Right atrium auricular region (tissue), 2 donors: ENCODE data around the gene SPEM3. TPM values are rescaled to one million over a fixed set of nuclear protein-coding genes. Genes with fewer than 3 reads are reported as not detected.

ENCODE experiments used
- DNase-seq: peaks from one replicate; pipeline ENCODE4 v3.0.0-alpha.2; 2019; ENCODE audit warnings: low spot score
- H3K27ac ChIP-seq, 2 donors: fragments of 200-600 bp; sonication (generic); 1 replicate in 1 of 2; 2 replicates in 1 of 2; pipeline ENCODE4 v1.5.1; 2016 to 2019
- H3K27me3 ChIP-seq, 2 donors: fragments of 200-600 bp; sonication (generic); one replicate each; pipeline versions ENCODE4 v1.5.1 to v1.6.0; 2017 to 2019
- H3K36me3 ChIP-seq: fragments of 200-600 bp; sonication (generic); one replicate; pipeline ENCODE4 v1.5.1; 2016
- H3K4me1 ChIP-seq, 2 donors: fragments of 200-600 bp; sonication (generic); one replicate each; pipeline versions ENCODE4 v1.5.1 to v1.6.0; 2017 to 2019
- H3K4me3 ChIP-seq, 2 donors: fragments of 200-600 bp; sonication (generic); 1 replicate in 1 of 2; 2 replicates in 1 of 2; pipeline ENCODE4 v1.5.1; 2017 to 2019; ENCODE audit warnings: mild to moderate bottlenecking in 1 of 2, moderate library complexity in 1 of 2
- H3K9me3 ChIP-seq, 2 donors: fragments of 200-600 bp; sonication (generic); one replicate each; pipeline ENCODE4 v1.5.1; 2019
- total RNA-seq, 2 donors: library from RNA; depleted of rRNA; stranded (reverse); fragments of >200 nt; gene quantifications; one replicate each; pipeline ENCODE4 v1.1.0, GENCODE V29; 2016
- TF ChIP-seq, protein P1 (sequence below), 2 donors: fragments of 200-600 bp; sonication (generic); IDR thresholded peaks; one replicate each; pipeline ENCODE4 v1.5.1; 2019; ENCODE audit warnings: antibody characterized with exemption in 2 of 2

SPEM3 gene
- total RNA-seq, 2 donors from 2014 or later: not detected

DNA sequence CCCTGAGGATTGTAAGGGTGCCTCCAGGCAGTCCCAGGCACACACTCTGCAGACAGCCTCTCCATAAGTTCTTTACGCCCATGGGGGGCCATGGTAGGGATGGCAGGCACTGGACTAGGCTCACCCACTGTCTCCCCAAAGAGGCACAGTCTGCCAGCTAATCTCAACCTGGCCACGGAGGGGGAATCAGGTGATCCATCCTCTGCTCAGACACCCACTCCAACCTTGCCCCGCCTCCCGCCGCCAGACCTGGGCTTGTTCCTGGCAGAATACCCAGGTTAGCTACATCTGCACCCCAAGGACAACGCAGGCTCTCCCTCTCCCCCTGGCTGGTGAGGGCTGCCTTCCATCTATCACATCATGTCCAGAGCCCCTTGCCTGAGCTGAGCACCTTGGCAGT is 19.8 kb upstream of the SPEM3 start:
- no peaks in the 10 kb centered on the region for H3K27me3 ChIP-seq
- no peaks in the 10 kb centered on the region for H3K36me3 ChIP-seq
- DNase-seq: no peak
- H3K4me1 ChIP-seq: peaks cover 0 to 14% of the 10 kb centered on the region in 2 donors
- no peaks in the 10 kb centered on the region for H3K9me3 ChIP-seq
- no peak overlapping the region for H3K4me3 ChIP-seq
- TF ChIP-seq, protein P1, sequence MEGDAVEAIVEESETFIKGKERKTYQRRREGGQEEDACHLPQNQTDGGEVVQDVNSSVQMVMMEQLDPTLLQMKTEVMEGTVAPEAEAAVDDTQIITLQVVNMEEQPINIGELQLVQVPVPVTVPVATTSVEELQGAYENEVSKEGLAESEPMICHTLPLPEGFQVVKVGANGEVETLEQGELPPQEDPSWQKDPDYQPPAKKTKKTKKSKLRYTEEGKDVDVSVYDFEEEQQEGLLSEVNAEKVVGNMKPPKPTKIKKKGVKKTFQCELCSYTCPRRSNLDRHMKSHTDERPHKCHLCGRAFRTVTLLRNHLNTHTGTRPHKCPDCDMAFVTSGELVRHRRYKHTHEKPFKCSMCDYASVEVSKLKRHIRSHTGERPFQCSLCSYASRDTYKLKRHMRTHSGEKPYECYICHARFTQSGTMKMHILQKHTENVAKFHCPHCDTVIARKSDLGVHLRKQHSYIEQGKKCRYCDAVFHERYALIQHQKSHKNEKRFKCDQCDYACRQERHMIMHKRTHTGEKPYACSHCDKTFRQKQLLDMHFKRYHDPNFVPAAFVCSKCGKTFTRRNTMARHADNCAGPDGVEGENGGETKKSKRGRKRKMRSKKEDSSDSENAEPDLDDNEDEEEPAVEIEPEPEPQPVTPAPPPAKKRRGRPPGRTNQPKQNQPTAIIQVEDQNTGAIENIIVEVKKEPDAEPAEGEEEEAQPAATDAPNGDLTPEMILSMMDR (IDR thresholded peaks at IDR 0.05): no peak
- H3K27ac ChIP-seq: no peak overlapping the region

DNA sequence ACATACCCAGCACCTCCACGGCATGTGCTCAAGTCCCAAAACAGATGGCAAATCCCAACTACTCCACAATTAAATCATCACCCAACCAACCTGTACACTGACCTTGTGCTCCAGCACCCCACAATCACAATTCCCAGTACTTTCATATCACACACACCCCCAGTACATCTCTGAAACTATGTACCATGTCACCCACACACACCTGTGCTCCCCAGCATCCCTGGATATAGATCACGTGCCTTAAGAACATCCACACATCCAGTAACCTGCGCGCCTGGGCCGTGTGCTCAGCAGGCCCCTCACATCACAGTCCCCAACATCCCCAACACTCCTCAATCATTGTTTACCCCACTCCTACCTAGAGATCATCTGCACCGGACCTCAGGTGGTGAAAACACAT is 18.9 kb upstream of the SPEM3 start:
- Histone ChIP-seq H3K4me1 (peaks cover 0 to 14% of the 10 kb centered on the region in 2 donors), H3K36me3 (no peaks in the 10 kb centered on the region), H3K9me3 (no peaks in the 10 kb centered on the region), H3K27ac (no peak overlapping the region), H3K27me3 (no peaks in the 10 kb centered on the region), H3K4me3 (no peak overlapping the region)
- TF ChIP-seq, protein P1 (IDR thresholded peaks at IDR 0.05): no peak
- no peak for DNase-seq

DNA sequence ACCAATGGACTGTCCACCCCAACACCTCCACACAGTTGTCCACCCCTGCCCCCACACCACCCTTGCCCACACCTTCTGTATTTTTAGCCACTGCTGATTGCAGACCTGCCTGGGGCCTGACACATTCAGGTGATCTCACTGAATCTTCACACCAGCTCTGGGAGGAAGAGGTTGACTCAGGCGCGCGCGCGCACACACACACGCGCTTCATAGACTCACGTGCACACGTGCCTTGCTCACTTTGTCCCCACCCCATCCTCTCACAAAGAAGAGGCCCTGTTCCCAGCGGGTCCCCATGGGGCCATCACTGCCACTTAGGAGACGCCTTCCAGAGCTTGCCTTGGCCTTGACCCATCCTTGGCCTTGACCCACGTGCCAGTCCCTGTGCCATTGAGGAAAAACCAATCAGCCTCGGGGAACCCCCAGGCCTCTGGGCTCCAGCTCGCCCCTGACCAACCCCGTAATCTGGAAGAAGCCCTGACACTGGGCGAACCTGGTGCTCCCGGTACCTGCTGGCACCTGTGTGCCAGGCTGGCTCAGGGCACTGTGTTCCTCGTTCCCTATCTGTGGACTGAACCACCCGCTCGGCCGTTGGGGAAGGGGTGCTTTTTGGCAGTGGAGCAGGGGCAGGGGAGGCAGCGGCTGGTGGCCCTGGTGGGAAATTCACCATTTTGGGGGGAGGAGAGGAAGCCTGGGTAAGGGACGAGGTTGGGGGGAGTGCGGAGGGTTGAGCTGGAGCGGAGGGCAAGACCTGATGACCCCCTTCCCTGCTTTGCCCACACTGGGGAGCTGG is 17.8 kb upstream of the SPEM3 start:
- H3K27ac ChIP-seq: no peak overlapping the region
- no peaks in the 10 kb centered on the region for H3K9me3 ChIP-seq
- peaks cover 8% of the 10 kb centered on the region for H3K36me3 ChIP-seq
- TF ChIP-seq, protein P1 (IDR thresholded peaks at IDR 0.05): no peak
- no peak for DNase-seq
- H3K27me3 ChIP-seq: no peaks in the 10 kb centered on the region
- H3K4me3 ChIP-seq: no peak overlapping the region
- peaks cover 0 to 6% of the 10 kb centered on the region in 2 donors for H3K4me1 ChIP-seq

DNA sequence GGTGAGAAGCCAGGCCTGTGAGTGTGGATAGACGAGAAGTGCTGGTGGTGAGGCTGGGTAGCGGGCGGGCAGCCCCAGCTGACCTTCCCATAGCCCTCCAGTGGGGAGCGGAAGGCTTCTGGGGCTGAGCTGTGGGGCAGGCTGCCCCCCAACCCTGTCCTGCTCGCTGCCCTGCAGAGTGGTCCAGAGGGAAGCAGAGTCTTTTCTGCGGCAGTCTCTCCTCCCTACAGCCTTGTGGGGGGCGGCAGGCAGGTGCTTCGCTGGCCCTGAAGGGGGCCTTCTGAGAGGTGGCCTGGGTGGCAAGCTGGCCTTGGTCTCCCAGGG is 17.3 kb upstream of the SPEM3 start:
- Histone ChIP-seq H3K4me3 (no peak overlapping the region), H3K27me3 (no peaks in the 10 kb centered on the region), H3K9me3 (no peaks in the 10 kb centered on the region), H3K4me1 (peaks cover 0 to under 1% of the 10 kb centered on the region in 2 donors), H3K36me3 (peaks cover 9% of the 10 kb centered on the region), H3K27ac (no peak overlapping the region)
- DNase-seq: no peak
- TF ChIP-seq, protein P1 (IDR thresholded peaks at IDR 0.05): no peak

DNA sequence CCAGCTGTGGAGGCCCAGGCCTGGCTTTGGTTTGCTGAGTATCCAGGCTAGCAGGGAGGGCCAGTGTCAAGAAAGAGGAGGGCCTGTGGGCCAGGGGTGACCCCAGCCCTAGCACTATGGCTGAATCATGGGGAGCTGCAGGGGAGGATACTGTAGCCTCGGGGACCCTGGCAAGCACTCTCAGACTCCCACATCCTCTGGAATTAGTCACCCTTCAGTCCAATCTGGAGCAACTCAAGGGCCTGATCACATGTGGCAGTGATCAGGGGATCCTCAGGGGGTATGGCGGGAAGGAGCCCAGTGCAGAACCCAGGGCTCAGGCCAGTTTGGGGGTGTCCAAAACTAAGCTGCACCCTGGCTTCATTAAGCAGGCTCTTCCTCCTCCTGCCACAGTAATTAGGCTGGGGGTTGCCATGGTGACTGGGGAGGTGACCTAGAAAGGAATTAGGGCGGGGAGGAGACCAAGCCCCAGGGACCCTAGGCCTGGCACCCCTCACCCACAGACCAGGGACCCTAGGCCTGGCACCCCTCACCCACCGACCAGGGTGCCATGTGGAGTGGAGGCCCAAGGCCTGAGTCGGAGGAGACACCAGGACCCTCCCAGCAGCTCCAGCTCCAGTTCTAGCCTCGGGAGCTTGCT is 15.2 kb upstream of the SPEM3 start:
- Histone ChIP-seq H3K9me3 (no peaks in the 10 kb centered on the region), H3K27ac (no peak overlapping the region), H3K27me3 (no peaks in the 10 kb centered on the region), H3K4me3 (no peak overlapping the region), H3K4me1 (no peaks in the 10 kb centered on the region), H3K36me3 (peaks cover 9% of the 10 kb centered on the region)
- TF ChIP-seq, protein P1 (IDR thresholded peaks at IDR 0.05): no peak
- DNase-seq: no peak
